GM19452 (cell line): ENCODE results near the gene HNRNPA3.
"Not testable (repeated sequence)": the region's sequence is repeated elsewhere in the genome, so short reads cannot be mapped to it uniquely, and the experiment has no call there.

Source experiments
- ATAC-seq: cut with Tn5 transposase; IDR thresholded peaks from one replicate; pipeline ENCODE4 v1.9.1; 2021; ENCODE audit not compliant: unreplicated experiment

HNRNPA3 gene

DNA sequence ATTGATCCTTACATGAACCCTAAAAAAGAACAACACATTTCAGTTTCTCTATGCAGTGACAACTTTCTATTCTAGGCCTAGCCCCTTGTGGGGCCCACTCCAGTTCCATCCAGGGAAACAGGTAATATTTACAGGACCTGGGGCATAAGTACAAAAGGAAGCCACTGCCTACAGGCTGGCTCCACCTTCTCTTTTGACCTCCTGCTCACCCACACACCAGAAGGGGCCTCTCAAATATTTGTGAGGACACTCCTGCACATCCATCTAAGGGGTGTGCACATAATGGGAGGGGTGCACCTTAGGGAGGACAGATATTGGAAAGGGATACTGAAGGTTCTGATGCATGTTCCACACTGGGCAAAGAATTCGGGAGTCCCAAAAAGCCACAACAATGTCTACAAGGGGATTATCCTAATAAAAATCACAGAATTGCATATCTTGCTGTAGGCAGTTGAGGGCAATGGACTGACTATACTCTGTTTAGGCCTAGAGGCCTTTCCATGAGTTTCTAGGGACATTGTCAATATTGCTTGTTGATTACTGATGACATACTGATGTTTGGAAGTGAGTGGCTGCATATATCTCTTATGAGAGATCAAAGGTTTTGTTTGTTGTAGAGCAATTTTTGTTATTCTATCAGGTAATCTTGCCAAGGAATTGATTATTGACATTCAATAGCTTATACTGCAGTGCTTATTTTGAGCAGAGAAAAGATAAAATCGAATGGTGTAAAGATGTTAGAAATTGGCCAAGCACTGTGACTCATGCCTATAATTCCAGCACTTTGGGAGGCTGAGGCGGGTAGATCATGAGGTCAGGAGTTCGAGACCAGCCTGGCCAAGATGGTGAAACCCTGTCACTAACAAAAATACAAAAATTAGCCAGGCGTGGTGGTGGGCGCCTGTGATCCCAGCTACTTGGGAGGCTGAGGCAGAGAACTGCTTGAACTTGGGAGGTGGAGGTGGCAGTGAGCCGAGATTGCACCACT is 23.8 kb upstream of the HNRNPA3 start:
- ATAC-seq, result no peak

GRCh38 chr2:177190941-177191340 is 21.7 kb upstream of the HNRNPA3 start:
- no peak for ATAC-seq

DNA sequence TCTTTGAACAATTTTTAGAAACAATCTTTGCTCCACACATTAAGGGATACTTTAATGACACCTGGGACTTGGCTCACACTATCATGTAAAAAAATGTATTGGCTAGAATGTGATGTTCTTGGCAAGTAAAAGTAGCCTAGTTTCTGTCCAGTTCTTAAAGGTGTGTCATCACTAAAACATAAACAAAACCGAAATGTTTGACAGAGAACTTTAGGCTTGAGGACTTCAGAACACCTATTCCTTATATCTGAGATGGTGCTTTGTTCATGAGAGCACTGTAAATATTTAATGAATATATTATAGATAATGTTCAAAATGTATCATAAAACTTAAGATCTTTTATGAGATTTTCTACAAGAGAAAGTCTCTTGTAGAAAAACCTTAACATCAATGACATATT is 19.8 kb upstream of the HNRNPA3 start:
- no peak for ATAC-seq

DNA sequence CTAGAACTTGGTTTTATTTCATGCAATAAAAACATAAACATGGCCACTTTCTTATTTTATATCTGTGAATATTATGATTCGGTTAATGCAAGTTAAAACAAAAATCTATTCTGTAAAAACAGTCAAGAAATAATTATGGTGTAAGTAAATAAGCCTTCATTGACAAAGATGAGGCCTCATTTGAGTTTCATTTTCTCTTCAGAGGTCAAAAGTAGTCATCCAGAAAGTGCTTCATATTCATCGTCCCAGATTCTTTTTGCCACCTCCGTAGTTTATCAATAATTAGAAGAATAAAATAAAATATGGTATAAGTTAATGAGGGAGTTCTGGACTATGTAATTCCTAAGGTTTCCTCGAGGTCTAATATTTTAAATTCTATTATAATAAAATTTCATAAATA is 19.4 kb upstream of the HNRNPA3 start:
- ATAC-seq, result no peak

DNA sequence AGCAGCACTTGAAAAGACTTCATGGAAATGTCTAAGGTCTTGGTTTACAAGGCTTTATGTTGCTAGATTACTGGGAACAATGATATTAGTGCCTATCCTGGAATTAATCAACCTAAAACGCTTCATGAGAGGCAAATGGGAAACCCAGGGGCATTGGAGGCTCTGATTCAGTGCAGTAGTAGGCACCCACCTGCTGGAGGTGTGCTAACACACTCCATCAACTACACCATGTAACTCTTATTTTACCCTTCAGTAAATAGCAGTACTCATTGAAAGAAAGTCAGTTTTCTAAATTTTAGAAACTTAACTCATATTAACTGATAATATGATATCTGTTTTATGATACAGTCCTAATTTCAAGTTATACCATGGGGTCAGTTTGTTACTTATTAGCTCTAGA is 17.4 kb upstream of the HNRNPA3 start:
- no peak for ATAC-seq

GRCh38 chr2:177200419-177200818 is 12.2 kb upstream of the HNRNPA3 start:
- ATAC-seq, result not testable (repeated sequence)

DNA sequence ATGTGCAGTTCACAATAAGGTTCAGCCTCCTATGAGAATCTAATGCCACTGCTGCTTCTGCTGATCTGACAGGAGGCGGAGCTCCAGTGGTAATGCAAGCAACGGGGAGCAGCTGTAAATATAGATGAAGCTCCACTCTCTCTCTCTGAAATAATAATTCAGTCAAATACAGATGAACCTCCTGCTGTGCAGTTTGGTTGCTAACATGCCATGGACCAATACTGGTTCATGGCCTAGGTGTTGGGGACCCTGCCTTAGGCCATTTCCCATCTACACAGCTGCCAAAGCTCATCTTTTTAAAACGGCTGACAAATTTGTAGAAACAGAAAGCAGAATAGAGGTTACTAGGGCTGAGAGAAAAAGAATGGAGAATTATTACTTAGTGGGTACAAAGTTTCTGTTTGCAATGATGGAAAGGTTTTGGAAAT is 10.7 kb upstream of the HNRNPA3 start:
- ATAC-seq, result no peak

- ATAC-seq, result no peak
Measured at GRCh38 chr2:177204417-177204816, 8.2 kb upstream of the HNRNPA3 start.

- peak; percentile 70 for ATAC-seq
Measured at GRCh38 chr2:177207101-177207500, 5.5 kb upstream of the HNRNPA3 start.

- no peak for ATAC-seq
Measured at GRCh38 chr2:177211169-177211568, 1.4 kb upstream of the HNRNPA3 start.

- ATAC-seq, result no peak
Measured at GRCh38 chr2:177211576-177212105, 953 bp upstream of the HNRNPA3 start.

- peak; percentile 54 for ATAC-seq
Measured at GRCh38 chr2:177212891-177213856, 580 bp downstream of the HNRNPA3 start.

DNA sequence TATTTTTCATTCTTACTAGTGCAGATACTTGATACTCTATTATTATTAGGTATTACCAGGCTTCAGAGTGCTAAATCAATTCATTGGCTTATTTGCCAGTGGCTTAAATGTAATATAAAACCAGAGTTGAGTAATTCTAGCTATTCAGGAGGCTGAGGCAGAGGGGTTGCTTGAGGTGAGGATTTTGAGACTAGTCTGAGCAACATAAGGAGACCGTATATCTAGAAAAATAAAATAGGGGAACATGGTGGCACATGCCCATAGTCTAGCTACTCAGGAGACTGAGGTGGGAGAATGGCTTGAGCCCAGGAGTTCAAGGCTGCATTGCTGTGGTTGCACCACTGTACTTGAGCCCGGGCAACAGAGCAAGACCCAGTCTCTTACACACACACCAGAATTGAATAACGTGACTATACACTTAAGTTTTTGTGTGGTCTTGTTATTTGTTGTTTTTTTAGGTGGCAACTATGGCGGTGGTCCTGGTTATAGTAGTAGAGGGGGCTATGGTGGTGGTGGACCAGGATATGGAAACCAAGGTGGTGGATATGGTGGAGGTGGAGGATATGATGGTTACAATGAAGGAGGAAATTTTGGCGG is 4.8 kb downstream of the HNRNPA3 start:
- ATAC-seq, result no peak

GRCh38 chr2:177219787-177220186 is 7.2 kb downstream of the HNRNPA3 start:
- not testable (repeated sequence) for ATAC-seq

DNA sequence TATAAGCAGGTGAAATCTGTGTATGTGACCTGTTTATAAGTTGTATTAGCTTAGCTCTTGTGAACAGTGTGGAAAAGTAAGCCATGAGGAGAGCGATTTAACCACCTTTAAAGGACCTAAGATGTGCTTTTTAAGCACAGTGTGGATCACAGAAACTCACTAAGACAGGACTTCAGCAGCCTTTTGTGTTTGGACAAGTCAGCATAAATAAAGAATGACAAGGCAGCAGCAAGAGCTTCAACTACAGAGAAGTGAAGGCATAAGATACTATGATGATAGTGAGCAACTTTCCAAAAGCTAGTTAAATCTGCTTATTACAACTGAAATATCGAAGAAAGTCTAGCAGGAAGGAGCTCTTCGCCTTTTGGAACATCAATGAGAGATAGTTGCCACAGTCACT is 8.9 kb downstream of the HNRNPA3 start:
- ATAC-seq, result no peak

DNA sequence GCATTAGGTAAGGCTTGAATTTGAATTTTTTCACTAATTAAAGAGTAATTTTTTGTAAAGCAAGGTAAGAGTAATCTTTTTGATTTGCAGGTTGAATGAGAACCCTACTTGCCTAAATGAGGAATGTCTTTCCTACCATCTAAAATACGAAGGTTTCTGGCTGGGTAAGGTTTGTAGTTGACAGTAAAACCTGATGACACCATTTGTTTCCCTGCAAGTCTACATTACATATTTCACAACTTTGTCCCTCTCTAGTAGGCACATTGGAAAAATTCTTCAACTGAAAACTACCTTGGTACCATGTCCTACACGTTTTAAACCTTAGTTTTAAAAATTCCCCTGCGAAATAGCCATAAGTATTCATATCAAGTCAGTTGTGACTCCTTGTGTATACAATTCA is 9.4 kb downstream of the HNRNPA3 start:
- ATAC-seq, result no peak

GRCh38 chr2:177223436-177223835 is 10.8 kb downstream of the HNRNPA3 start:
- ATAC-seq, result not testable (repeated sequence)

- no peak for ATAC-seq
Measured at GRCh38 chr2:177225965-177226360, 13.4 kb downstream of the HNRNPA3 start.

DNA sequence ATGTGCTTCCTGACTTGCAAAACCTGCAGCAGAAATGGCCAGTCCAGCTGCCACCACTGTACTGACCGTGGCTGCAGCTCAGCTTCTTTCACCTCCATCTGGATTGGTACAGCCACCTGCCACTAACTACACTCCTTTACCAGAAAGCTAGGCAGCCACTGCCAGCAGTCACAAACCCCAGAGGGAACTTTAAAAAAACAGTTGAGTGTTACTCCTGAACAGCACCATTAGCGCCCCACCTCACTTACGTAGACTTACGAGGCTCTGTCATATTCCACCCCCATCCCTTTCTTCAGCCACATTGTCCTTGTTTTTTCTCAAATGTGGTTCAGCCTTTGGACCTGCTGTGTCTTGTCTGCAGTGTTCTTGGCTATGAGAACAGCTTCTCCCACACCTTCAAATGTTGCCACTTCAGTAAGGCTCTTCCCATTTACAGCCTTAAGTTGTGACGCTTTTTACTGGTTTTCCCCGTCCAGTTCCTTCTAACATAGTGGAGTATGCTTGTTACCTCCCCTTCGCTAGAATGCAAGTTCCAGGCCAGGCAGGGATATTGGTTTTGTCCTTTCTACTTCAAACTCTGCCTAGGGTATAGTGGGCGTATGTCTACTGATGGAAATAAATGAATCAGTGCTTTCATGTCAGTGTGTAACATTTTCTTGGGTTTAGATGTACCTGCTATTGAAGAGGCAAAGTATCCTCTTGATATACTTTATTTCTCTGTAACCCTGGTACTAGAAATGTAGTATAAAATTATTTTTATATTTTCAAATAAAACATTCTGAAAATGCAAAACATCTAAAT is 17.0 kb downstream of the HNRNPA3 start:
- ATAC-seq, result no peak

DNA sequence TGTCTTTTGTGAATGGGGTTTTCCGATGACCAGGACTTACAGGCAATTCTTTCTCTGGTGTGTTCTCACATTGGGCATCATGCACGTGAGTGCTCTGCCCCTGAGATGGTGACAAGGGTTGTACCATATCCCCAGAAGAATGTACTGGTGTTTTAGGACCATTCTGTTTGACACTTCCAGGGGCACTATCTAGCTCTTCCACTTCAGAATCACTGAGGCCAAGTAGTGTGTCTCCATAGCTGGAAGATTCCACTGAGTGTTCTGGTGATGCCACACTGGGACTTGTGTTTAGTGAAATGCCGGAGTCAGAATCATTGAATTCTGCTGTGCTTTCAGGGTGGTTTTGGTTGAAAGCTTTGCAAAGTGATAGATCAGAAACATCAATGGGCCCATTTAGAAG is 18.7 kb downstream of the HNRNPA3 start:
- ATAC-seq, result no peak
